Vagina (tissue), 2 donors: ENCODE measurements around the gene MYZAP.

Experiments used
- POLR2A ChIP-seq, 2 donors: fragments of 450-650 bp; IDR thresholded peaks; one replicate each; pipeline ENCODE4 v1.6.1; 2017; ENCODE audit warnings: antibody characterized with exemption in 2 of 2, mild to moderate bottlenecking in 2 of 2, moderate library complexity in 2 of 2
- POLR2AphosphoS5 ChIP-seq, 2 donors: sonication (generic); formaldehyde crosslinking; IDR thresholded peaks; one replicate each; pipeline ENCODE4 v1.9.0; 2017; ENCODE audit warnings: antibody characterized with exemption in 2 of 2, mild to moderate bottlenecking in 2 of 2, low read depth in 1 of 2; ENCODE audit not compliant: insufficient read depth in 1 of 2
- TF ChIP-seq, protein P1 (sequence below), 3 experiments: fragments of 450-650 bp in 2 of 3; fragments of 200-600 bp in 1 of 3; sonication (generic) in 1 of 3; IDR thresholded peaks; one replicate each; pipeline ENCODE4 v1.5.1; 2017 to 2019; ENCODE audit warnings: antibody characterized with exemption in 3 of 3, mild to moderate bottlenecking in 2 of 3, moderate library complexity in 2 of 3

DNA sequence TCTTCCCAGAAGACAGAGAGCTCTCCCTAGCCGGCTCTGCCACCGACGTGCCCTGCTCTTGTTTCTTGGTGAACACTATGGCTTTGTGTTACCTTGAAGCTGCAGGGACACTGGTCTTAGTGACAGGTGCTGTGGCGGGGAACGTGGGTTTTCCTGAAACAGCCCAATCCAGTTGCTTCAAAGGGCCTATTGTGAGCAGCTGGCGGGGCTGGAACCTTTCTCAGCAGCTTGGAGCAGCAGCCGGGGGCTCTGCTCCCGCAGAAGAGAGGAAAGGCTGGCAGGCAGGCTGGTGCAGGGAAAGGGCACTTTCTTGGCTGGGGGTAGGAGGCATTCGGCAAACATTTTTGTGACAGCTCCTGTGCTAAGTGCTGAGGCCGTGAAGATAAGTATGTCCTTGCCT is 12.8 kb downstream of the MYZAP start:
- TF ChIP-seq, protein P1, sequence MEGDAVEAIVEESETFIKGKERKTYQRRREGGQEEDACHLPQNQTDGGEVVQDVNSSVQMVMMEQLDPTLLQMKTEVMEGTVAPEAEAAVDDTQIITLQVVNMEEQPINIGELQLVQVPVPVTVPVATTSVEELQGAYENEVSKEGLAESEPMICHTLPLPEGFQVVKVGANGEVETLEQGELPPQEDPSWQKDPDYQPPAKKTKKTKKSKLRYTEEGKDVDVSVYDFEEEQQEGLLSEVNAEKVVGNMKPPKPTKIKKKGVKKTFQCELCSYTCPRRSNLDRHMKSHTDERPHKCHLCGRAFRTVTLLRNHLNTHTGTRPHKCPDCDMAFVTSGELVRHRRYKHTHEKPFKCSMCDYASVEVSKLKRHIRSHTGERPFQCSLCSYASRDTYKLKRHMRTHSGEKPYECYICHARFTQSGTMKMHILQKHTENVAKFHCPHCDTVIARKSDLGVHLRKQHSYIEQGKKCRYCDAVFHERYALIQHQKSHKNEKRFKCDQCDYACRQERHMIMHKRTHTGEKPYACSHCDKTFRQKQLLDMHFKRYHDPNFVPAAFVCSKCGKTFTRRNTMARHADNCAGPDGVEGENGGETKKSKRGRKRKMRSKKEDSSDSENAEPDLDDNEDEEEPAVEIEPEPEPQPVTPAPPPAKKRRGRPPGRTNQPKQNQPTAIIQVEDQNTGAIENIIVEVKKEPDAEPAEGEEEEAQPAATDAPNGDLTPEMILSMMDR (IDR thresholded peaks at IDR 0.05), result no peak
- no peak for TF ChIP-seq POLR2A (IDR thresholded peaks at IDR 0.05)
- TF ChIP-seq POLR2AphosphoS5 (IDR thresholded peaks at IDR 0.05; ENCODE audit: insufficient read depth in 1 of 2, low read depth in 1 of 2), result no peak
